ENCODE measurements around the gene ARID1B.

Gene ARID1B

DNA sequence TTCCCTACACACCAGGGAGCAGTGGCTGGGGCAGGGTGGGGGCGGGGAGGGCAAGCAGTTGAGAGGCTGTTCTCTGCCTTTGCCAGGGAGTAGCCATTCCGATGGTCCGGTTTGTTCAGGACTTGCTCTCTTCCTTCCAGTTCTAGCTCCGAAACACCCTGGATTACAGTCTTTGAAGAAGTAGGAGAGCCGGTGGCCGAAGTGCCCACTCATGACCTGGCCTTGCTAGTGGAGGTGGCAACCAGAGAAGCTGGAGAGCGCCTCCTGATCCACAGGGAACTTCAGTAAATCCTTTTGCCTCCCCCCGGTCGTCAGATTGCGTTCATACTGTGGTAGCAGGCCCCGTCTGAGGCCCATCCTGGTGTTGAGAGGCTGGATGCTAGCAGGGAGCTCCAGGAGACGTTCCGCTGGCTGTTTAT, 92.8 kb downstream of the ARID1B start:
- no peaks in the 10 kb centered on the region for H3K36me3 ChIP-seq (replicated peaks)
- no peak overlapping the region for H3K4me3 ChIP-seq (ENCODE audit: low read depth, low read length)
- no peak for DNase-seq
- H3K27me3 ChIP-seq (replicated peaks): no peaks in the 10 kb centered on the region
- in situ Hi-C loops (cut with HindIII; ENCODE audit: low pct_ligation_motif_present, low sequenced_read_pairs): no loop called here
- TF ChIP-seq, protein P1, sequence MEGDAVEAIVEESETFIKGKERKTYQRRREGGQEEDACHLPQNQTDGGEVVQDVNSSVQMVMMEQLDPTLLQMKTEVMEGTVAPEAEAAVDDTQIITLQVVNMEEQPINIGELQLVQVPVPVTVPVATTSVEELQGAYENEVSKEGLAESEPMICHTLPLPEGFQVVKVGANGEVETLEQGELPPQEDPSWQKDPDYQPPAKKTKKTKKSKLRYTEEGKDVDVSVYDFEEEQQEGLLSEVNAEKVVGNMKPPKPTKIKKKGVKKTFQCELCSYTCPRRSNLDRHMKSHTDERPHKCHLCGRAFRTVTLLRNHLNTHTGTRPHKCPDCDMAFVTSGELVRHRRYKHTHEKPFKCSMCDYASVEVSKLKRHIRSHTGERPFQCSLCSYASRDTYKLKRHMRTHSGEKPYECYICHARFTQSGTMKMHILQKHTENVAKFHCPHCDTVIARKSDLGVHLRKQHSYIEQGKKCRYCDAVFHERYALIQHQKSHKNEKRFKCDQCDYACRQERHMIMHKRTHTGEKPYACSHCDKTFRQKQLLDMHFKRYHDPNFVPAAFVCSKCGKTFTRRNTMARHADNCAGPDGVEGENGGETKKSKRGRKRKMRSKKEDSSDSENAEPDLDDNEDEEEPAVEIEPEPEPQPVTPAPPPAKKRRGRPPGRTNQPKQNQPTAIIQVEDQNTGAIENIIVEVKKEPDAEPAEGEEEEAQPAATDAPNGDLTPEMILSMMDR (IDR thresholded peaks at IDR 0.05; ENCODE audit: low read depth, low read length, missing control alignments): no peak
- no peak overlapping the region for H3K27ac ChIP-seq

DNA sequence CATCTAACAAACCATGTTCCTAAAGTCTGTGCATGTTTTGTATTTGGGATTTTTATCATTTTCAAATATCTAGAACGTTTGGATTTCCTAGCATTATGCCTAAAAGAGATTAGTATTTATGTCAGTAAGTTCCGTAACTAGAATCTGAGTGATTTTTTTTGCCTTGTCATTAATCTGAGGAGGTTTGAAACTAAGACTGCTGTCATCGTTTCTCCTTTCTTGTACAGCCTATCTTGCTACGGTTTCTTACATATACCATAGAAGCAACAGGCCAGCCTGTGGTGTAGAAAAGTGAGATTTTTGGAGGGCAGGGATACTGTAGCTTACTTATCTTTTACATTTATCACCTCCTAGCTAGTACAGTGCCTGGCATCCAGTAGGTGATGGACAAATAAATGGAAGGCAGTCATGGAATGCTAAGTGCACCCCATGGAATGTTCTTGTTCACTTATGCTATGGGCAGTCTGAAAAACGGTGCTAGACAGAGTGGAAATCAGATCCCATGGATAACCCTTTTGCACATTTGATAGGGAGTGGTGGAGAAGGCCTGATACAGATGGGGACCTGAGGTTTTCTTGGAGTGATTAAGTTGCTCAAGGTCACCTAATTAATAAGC, 93.9 kb downstream of the ARID1B start:
- no peak overlapping the region for H3K4me3 ChIP-seq (ENCODE audit: low read depth, low read length)
- DNase-seq: no peak
- H3K27me3 ChIP-seq (replicated peaks): no peaks in the 10 kb centered on the region
- H3K36me3 ChIP-seq (replicated peaks): no peaks in the 10 kb centered on the region
- TF ChIP-seq, protein P1 (IDR thresholded peaks at IDR 0.05; ENCODE audit: low read depth, low read length, missing control alignments): no peak
- no peak overlapping the region for H3K27ac ChIP-seq
- in situ Hi-C loops (cut with HindIII; ENCODE audit: low pct_ligation_motif_present, low sequenced_read_pairs): no loop called here

DNA sequence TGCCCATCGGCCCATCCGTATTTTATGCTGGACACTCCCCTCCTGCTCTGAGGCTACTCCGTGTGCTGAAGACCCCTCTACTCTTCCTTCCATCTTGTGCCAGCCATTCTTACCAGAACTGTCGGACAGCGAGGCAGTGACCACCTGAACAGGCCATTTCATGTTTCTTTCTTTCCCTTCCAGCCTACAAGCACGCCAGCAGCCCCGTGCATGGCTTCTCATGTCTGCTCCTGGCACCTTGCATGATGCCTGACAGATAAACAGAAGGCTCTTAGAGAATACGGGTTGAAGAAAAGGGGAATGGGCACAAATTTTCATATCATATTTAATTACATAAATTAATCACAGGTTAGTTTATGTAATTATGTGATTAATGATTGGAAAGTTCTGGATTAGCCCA, 95.7 kb downstream of the ARID1B start:
- DNase-seq: no peak
- no peaks in the 10 kb centered on the region for H3K36me3 ChIP-seq (replicated peaks)
- in situ Hi-C loops (cut with HindIII; ENCODE audit: low pct_ligation_motif_present, low sequenced_read_pairs): no loop called here
- TF ChIP-seq, protein P1 (IDR thresholded peaks at IDR 0.05; ENCODE audit: low read depth, low read length, missing control alignments): no peak
- H3K27ac ChIP-seq: no peak overlapping the region
- H3K4me3 ChIP-seq (ENCODE audit: low read depth, low read length): no peak overlapping the region
- H3K27me3 ChIP-seq (replicated peaks): no peaks in the 10 kb centered on the region

DNA sequence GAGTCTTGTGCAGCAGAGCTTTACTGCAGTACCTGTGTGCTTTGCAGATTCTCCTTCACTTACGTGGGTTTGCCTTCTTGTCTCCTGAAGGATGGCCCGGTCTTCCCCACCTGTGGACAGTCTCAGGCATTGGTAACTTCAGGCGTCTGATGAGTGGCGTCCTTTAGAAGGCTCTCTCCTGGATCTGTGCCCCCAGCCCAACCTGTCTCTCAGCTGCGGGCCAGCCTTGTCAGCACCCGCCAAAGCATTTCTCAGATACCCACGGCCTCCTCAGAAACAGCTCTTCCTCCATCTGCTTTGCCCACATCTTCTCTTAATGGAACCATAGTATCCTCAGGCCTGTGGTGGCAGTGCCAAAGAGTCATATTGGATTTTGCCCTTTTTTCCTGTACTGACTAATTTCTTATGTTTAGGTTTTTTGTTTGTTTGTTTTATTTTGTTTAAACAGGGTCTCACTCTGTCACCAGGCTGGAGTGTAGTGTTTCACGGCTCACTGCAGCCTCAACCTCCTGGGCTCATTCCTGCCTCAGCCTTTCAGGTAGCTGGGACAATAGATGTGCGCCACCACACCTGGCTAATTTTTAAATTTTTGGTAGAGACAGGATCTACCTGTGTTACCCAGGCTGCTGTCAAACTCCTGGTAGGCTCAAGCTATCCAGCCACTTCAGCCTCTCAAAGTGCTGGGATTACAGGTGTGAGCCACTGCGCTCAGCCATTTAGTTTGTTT, 96.6 kb downstream of the ARID1B start:
- TF ChIP-seq, protein P1 (IDR thresholded peaks at IDR 0.05; ENCODE audit: low read depth, low read length, missing control alignments): no peak
- Histone ChIP-seq H3K27me3 (replicated peaks) (no peaks in the 10 kb centered on the region), H3K27ac (no peak overlapping the region), H3K36me3 (replicated peaks) (no peaks in the 10 kb centered on the region), H3K4me3 (ENCODE audit: low read depth, low read length) (no peak overlapping the region)
- no peak for DNase-seq
- in situ Hi-C loops (cut with HindIII; ENCODE audit: low pct_ligation_motif_present, low sequenced_read_pairs): no loop called here

DNA sequence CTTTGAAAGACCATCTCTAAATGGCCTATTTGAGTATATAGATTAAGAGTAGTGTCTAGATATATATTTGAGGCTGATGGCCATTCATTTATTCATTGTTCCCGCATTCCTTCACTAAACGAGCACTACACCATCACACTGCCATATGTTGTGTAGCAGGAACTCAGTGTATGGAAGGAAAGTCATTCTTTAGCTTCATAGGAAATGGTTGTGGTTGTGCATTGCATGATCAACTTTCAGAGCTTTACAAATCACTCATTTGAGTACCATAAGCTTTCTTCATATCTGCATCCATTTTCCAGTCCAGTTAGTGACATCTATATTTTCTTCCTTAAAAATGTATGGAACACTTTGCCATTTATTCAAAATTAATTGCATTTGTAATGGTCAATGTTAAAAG, 97.9 kb downstream of the ARID1B start:
- no peak overlapping the region for H3K27ac ChIP-seq
- DNase-seq: no peak
- no peaks in the 10 kb centered on the region for H3K27me3 ChIP-seq (replicated peaks)
- TF ChIP-seq, protein P1 (IDR thresholded peaks at IDR 0.05; ENCODE audit: low read depth, low read length, missing control alignments): no peak
- in situ Hi-C loops (cut with HindIII; ENCODE audit: low pct_ligation_motif_present, low sequenced_read_pairs): no loop called here
- no peak overlapping the region for H3K4me3 ChIP-seq (ENCODE audit: low read depth, low read length)
- no peaks in the 10 kb centered on the region for H3K36me3 ChIP-seq (replicated peaks)
